ENCODE results near the gene PLCXD3.

GRCh38 chr5:41289970-41290464 lies 220.4 kb downstream of the PLCXD3 start:
- TF ChIP-seq CTCF (IDR thresholded peaks at IDR 0.05) = no peak
- TF ChIP-seq, protein P1, sequence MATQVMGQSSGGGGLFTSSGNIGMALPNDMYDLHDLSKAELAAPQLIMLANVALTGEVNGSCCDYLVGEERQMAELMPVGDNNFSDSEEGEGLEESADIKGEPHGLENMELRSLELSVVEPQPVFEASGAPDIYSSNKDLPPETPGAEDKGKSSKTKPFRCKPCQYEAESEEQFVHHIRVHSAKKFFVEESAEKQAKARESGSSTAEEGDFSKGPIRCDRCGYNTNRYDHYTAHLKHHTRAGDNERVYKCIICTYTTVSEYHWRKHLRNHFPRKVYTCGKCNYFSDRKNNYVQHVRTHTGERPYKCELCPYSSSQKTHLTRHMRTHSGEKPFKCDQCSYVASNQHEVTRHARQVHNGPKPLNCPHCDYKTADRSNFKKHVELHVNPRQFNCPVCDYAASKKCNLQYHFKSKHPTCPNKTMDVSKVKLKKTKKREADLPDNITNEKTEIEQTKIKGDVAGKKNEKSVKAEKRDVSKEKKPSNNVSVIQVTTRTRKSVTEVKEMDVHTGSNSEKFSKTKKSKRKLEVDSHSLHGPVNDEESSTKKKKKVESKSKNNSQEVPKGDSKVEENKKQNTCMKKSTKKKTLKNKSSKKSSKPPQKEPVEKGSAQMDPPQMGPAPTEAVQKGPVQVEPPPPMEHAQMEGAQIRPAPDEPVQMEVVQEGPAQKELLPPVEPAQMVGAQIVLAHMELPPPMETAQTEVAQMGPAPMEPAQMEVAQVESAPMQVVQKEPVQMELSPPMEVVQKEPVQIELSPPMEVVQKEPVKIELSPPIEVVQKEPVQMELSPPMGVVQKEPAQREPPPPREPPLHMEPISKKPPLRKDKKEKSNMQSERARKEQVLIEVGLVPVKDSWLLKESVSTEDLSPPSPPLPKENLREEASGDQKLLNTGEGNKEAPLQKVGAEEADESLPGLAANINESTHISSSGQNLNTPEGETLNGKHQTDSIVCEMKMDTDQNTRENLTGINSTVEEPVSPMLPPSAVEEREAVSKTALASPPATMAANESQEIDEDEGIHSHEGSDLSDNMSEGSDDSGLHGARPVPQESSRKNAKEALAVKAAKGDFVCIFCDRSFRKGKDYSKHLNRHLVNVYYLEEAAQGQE (IDR thresholded peaks at IDR 0.05; ENCODE audit: insufficient read depth in 1 of 2, low read depth in 2 of 2, low read length in 1 of 2) = no peak
- no peak for TF ChIP-seq POLR2AphosphoS5 (IDR thresholded peaks at IDR 0.05; ENCODE audit: low read depth, low read length)
- no peak for TF ChIP-seq SIN3A (IDR thresholded peaks at IDR 0.05; ENCODE audit: borderline replicate concordance, insufficient read depth, low read depth, low read length)
- TF ChIP-seq TCF7L2 (IDR thresholded peaks at IDR 0.05; ENCODE audit: low read depth, low read length) = no peak

Data from Panc1 (cell line).